ENCODE measurements around the gene TAP2. TPM values are rescaled to one million over a fixed set of nuclear protein-coding genes. Genes with fewer than 3 reads are reported as not detected.

Gene TAP2
- total and polyA plus RNA-seq, 10 of the 15 experiments (the other 5 are each of a cell fraction or from before 2014, with no cell fraction given): 5.3 to 77.2 (median 35.3) TPM

- POLR2A ChIA-PET: no interaction called here
- CTCF ChIA-PET: interaction anchor here (0.7 to 4.1 kb wide), 15 partner anchors 9 to 385 kb away, joined by 3 to 36 read pairs (median 6); partner anchors contain the start of gene TAP2
- Histone ChIP-seq H3K36me3 (ENCODE audit: control insufficient read depth in 2 of 2, insufficient read depth in 2 of 2, low read length in 1 of 2) (no peaks in the 10 kb centered on the region), H3K4me1 (ENCODE audit: control insufficient read depth, insufficient read depth, low read length) (peaks cover 18% of the 10 kb centered on the region), H2AFZ (ENCODE audit: control insufficient read depth, low read depth, low read length) (no peak overlapping the region), H3K79me2 (ENCODE audit: control insufficient read depth, insufficient read depth, low read length) (no peaks in the 10 kb centered on the region), H4K20me1 (ENCODE audit: control insufficient read depth, insufficient read depth) (no peaks in the 10 kb centered on the region), H3K4me3 (no peak overlapping the region), H3K9me3 (replicated peaks; ENCODE audit: control insufficient read depth, insufficient read depth, low read length) (no peaks in the 10 kb centered on the region; the same call in 1 of the 3 replicates), H3K27ac (ENCODE audit: control insufficient read depth, insufficient read depth) (no peak overlapping the region), H3K4me2 (ENCODE audit: control insufficient read depth, insufficient read depth) (no peak overlapping the region), H3K27me3 (replicated peaks in 1 of 2; ENCODE audit: control insufficient read depth in 2 of 2, insufficient read depth in 2 of 2, low read length in 1 of 2) (no peaks in the 10 kb centered on the region), H3K9ac (ENCODE audit: control insufficient read depth, insufficient read depth, low read length) (no peak overlapping the region)
- peak; percentile 40; the same call in 1 of the 2 replicates for TF ChIP-seq SPI1 (IDR thresholded peaks at IDR 0.05; ENCODE audit: borderline replicate concordance, insufficient read depth, low read depth, low read length)
- no peak for TF ChIP-seq BHLHE40 (IDR thresholded peaks at IDR 0.05; ENCODE audit: borderline replicate concordance in 1 of 2, low read depth in 2 of 2, low read length in 1 of 2)
- RAD21 ChIA-PET (ENCODE audit: unreplicated experiment): interaction anchor here (1.1 to 4.3 kb wide), 6 partner anchors 10 to 186 kb away, joined by 3 to 26 read pairs (median 9); partner anchors contain the start of gene TAP2
- ATAC-seq (no peak), FAIRE-seq (no peak), DNase-seq (ENCODE audit: low read depth, low spot score) (no peak)
- intact Hi-C loops (cut with micrococcal nuclease; ENCODE audit: unreplicated experiment) (loop anchor here (5.0 kb wide), 1 partner anchor 552 kb away; no protein-coding TSS in a partner anchor), in situ Hi-C loops (cut with MboI) (no loop called here)
- BruUV-seq (replicated peaks): no TSS peak
- WGBS (ENCODE audit: insufficient coverage, insufficient replicate concordance, low lambda C conversion rate, missing lambda C conversion rate): 92% methylated on average over 3 of the region's 3 CpGs
- SMC1A ChIA-PET (ENCODE audit: uncharacterized antibody, unreplicated experiment): interaction anchor here (0.6 to 7.4 kb wide), 16 partner anchors 10 to 935 kb away, joined by 3 to 53 read pairs (median 4); no protein-coding TSS in a partner anchor
These were observed 39.4 kb downstream of the TAP2 start for GRCh38 chr6:32799168-32799567.

GRCh38 chr6:32796848-32797776 lies 41.4 kb downstream of the TAP2 start:
- Histone ChIP-seq H3K4me3 (peak overlapping the region; percentile 29; the same call in 1 of the 2 replicates), H3K27me3 (replicated peaks in 1 of 2; ENCODE audit: control insufficient read depth in 2 of 2, insufficient read depth in 2 of 2, low read length in 1 of 2) (peaks cover 0 to 5% of the 10 kb centered on the region in 2 experiments; a peak in 2 of 4 replicates), H4K20me1 (ENCODE audit: control insufficient read depth, insufficient read depth) (no peaks in the 10 kb centered on the region), H3K36me3 (ENCODE audit: control insufficient read depth in 2 of 2, insufficient read depth in 2 of 2, low read length in 1 of 2) (no peaks in the 10 kb centered on the region), H3K27ac (ENCODE audit: control insufficient read depth, insufficient read depth) (peak overlapping the region; percentile 32), H2AFZ (ENCODE audit: control insufficient read depth, low read depth, low read length) (peak overlapping the region; percentile 90), H3K79me2 (ENCODE audit: control insufficient read depth, insufficient read depth, low read length) (no peaks in the 10 kb centered on the region), H3K9ac (ENCODE audit: control insufficient read depth, insufficient read depth, low read length) (peak overlapping the region; percentile 47; the same call in 1 of the 2 replicates), H3K4me1 (ENCODE audit: control insufficient read depth, insufficient read depth, low read length) (peaks cover 19% of the 10 kb centered on the region), H3K4me2 (ENCODE audit: control insufficient read depth, insufficient read depth) (peak overlapping the region; percentile 93), H3K9me3 (replicated peaks; ENCODE audit: control insufficient read depth, insufficient read depth, low read length) (no peaks in the 10 kb centered on the region; the same call in 1 of the 3 replicates)
- in situ Hi-C loops (cut with MboI): no loop called here
- DNase-seq (ENCODE audit: low read depth, low spot score) (no peak), FAIRE-seq (peak; percentile 75), ATAC-seq (peak; percentile 89)
- RAD21 ChIA-PET (ENCODE audit: unreplicated experiment): interaction anchor here (0.8 to 4.3 kb wide), 9 partner anchors 10 to 383 kb away, joined by 3 to 26 read pairs (median 4); partner anchors contain the start of gene HLA-DOB
- intact Hi-C loops (cut with micrococcal nuclease; ENCODE audit: unreplicated experiment): loop anchor here (1.0 to 5.0 kb wide), 3 partner anchors 71 to 550 kb away; no protein-coding TSS in a partner anchor
- BruUV-seq (replicated peaks): no TSS peak
- SMC1A ChIA-PET (ENCODE audit: uncharacterized antibody, unreplicated experiment): interaction anchor here (0.8 to 7.4 kb wide), 12 partner anchors 10 to 382 kb away, joined by 3 to 53 read pairs (median 6); no protein-coding TSS in a partner anchor
- 1% methylated on average over 30 of the region's 30 CpGs for WGBS (ENCODE audit: insufficient coverage, insufficient replicate concordance, low lambda C conversion rate, missing lambda C conversion rate)
- CTCF ChIA-PET: interaction anchor here (0.6 to 2.3 kb wide), 19 partner anchors 9 to 616 kb away, joined by 3 to 23 read pairs (median 4); partner anchors contain the start of gene TAP2
- POLR2A ChIA-PET: interaction anchor here (0.6 kb wide), 1 partner anchor 99 kb away, joined by 3 read pairs; no protein-coding TSS in a partner anchor
- peak; percentile 44 for TF ChIP-seq NR2F1 (conservative IDR thresholded peaks at IDR 0.05)
- peak; percentile 3 for TF ChIP-seq CUX1 (IDR thresholded peaks at IDR 0.05; ENCODE audit: insufficient replicate concordance, low read depth, low read length)
- no peak for TF ChIP-seq NR2C1 (IDR thresholded peaks at IDR 0.05)
- TF ChIP-seq GATAD2B (conservative IDR thresholded peaks at IDR 0.05; ENCODE audit: low read depth): 0 out of 2 replicates have a peak, but pooled peaks have one; percentile 31

All from GM12878 (cell line).